Measurements from ENCODE around the gene CACNA1G.

DNA sequence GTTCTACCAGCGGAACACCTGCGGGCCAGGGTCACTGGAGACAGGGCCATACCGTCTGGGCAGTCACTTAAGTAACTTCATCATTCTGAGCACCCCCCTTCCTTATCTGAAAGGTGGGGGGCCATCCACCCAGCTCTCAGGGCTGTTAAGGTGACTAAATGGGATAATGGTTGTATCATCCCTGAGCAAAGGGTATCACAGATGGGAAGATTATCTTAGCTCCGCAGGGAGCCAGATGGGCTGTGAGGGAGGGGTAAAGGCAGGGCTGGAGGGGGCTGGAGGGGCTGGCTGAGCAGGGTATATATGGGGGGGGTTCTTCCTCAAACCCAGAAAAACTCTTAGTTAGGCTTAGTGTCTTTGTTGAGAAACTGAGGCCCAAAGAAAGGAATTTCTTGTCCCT lies 2.9 kb upstream of the CACNA1G start:
- TF ChIP-seq, protein P1, sequence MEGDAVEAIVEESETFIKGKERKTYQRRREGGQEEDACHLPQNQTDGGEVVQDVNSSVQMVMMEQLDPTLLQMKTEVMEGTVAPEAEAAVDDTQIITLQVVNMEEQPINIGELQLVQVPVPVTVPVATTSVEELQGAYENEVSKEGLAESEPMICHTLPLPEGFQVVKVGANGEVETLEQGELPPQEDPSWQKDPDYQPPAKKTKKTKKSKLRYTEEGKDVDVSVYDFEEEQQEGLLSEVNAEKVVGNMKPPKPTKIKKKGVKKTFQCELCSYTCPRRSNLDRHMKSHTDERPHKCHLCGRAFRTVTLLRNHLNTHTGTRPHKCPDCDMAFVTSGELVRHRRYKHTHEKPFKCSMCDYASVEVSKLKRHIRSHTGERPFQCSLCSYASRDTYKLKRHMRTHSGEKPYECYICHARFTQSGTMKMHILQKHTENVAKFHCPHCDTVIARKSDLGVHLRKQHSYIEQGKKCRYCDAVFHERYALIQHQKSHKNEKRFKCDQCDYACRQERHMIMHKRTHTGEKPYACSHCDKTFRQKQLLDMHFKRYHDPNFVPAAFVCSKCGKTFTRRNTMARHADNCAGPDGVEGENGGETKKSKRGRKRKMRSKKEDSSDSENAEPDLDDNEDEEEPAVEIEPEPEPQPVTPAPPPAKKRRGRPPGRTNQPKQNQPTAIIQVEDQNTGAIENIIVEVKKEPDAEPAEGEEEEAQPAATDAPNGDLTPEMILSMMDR (IDR thresholded peaks at IDR 0.05): no peak
- no peak for TF ChIP-seq POLR2A (IDR thresholded peaks at IDR 0.05)

Measured in right lobe of liver (tissue), 4 donors.